Panc1 (cell line): ENCODE results near the gene MAL. TPM values are rescaled to one million over a fixed set of nuclear protein-coding genes. Genes with fewer than 3 reads are reported as not detected.

ENCODE experiments used
- ATAC-seq: fragments of 200-7000 bp; cut with Tn5 transposase; 2 replicates; pipeline ENCODE4 v1.9.1; 2020; ENCODE audit warnings: mild to moderate bottlenecking, moderate library complexity
- BruUV-seq: library from RNA; stranded (reverse); fragments of 400-500 nt; replicated peaks from 2 replicates; lab custom pipeline; 2021; lab: Mats Ljungman, UMichigan
- CTCF ChIA-PET: fragments of 300-600 bp; sonication (Branson Sonifier 250); formaldehyde crosslinking; loops from one replicate; lab custom pipeline; 2022; ENCODE audit warnings: antibody characterized with exemption; lab: Charles Lee
- POLR2A ChIA-PET: fragments of 300-600 bp; sonication (Branson Sonifier 250); formaldehyde crosslinking; loops from one replicate; lab custom pipeline; 2022; ENCODE audit warnings: antibody characterized with exemption; lab: Charles Lee
- DNase-seq: peaks from one replicate; pipeline ENCODE4 v3.0.0-alpha.2; 2010; ENCODE audit warnings: low read depth, low spot score
- H3K27ac ChIP-seq: 2 replicates; pipeline ENCODE4 v1.5.1; 2011; ENCODE audit warnings: mild to moderate bottlenecking, low read length, inconsistent platforms
- H3K27me3 ChIP-seq: fragments of 200-500 bp; sonication (Bioruptor generic); 2 replicates; pipeline ENCODE4 v1.6.0; 2014; ENCODE audit warnings: low read length, inconsistent platforms; ENCODE audit not compliant: control insufficient read depth, insufficient read depth
- H3K36me3 ChIP-seq: fragments of 200-500 bp; sonication (Bioruptor generic); 2 replicates; pipeline ENCODE4 v1.5.1; 2014; ENCODE audit warnings: inconsistent platforms, mild to moderate bottlenecking, low read length, moderate library complexity; ENCODE audit not compliant: control insufficient read depth, insufficient read depth
- H3K4me1 ChIP-seq: 2 replicates; pipeline ENCODE4 v1.5.1; 2011; ENCODE audit warnings: inconsistent platforms, mild to moderate bottlenecking, low read length, moderate library complexity; ENCODE audit not compliant: control insufficient read depth, insufficient read depth
- H3K4me3 ChIP-seq, 2 experiments: 2 replicates each; pipeline ENCODE4 v1.5.1; 2011 to 2012; ENCODE audit warnings: low read depth in 2 of 2, low read length in 2 of 2, mild to moderate bottlenecking in 2 of 2, inconsistent platforms in 1 of 2, moderate library complexity in 1 of 2
- H3K9me3 ChIP-seq: fragments of 200-500 bp; sonication (Bioruptor generic); 2 replicates; pipeline ENCODE4 v1.5.1; 2014; ENCODE audit warnings: low read depth, mild to moderate bottlenecking, inconsistent platforms, low read length, moderate library complexity; ENCODE audit not compliant: control insufficient read depth, insufficient read depth
- CTCF ChIP-seq: fragments of 450-650 bp; IDR thresholded peaks from 2 replicates; pipeline ENCODE4 v1.5.1; 2017; ENCODE audit warnings: mild to moderate bottlenecking
- POLR2AphosphoS5 ChIP-seq: IDR thresholded peaks from 2 replicates; pipeline ENCODE4 v1.6.1; 2012; ENCODE audit warnings: mild to moderate bottlenecking, low read depth, low read length, moderate library complexity
- REST ChIP-seq, 2 experiments: IDR thresholded peaks; 2 replicates each; pipeline ENCODE4 v1.6.1; 2011 to 2012; ENCODE audit warnings: low read depth in 2 of 2, control low read depth in 1 of 2, low read length in 1 of 2, mild to moderate bottlenecking in 1 of 2, moderate library complexity in 1 of 2; ENCODE audit not compliant: insufficient read depth in 1 of 2
- SIN3A ChIP-seq: IDR thresholded peaks from 2 replicates; pipeline ENCODE4 v1.6.1; 2012; ENCODE audit warnings: low read depth, mild to moderate bottlenecking, low read length, moderate library complexity, borderline replicate concordance; ENCODE audit not compliant: insufficient read depth
- TCF7L2 ChIP-seq: IDR thresholded peaks from 2 replicates; pipeline ENCODE4 v1.6.1; 2011; ENCODE audit warnings: mild to moderate bottlenecking, low read depth, low read length, inconsistent platforms
- in situ Hi-C: cut with HindIII; loops from 2 replicates; pipeline ENCODE4 v1.10.0; 2016; ENCODE audit warnings: low sequenced_read_pairs, low pct_unique_long_range_greater_than_20kb
- intact Hi-C: fragments of 100-400 bp; cut with micrococcal nuclease; formaldehyde crosslinking; loops from one replicate; pipeline ENCODE4 v1.10.0; 2022; ENCODE audit not compliant: unreplicated experiment
- total RNA-seq: library from RNA; stranded (reverse); gene quantifications from one replicate; pipeline ENCODE4 v1.2.1, GENCODE V29; 2021; ENCODE audit not compliant: unreplicated experiment

MAL gene
- total RNA-seq, 1 experiment from 2014 or later = 1.3 TPM

- no peak for TF ChIP-seq CTCF
- TF ChIP-seq SIN3A = no peak
- no peak for TF ChIP-seq REST (IDR thresholded peaks at IDR 0.05; ENCODE audit: insufficient read depth in 1 of 2, low read depth in 2 of 2, low read length in 1 of 2)
- TF ChIP-seq TCF7L2 = no peak
- no peak for TF ChIP-seq POLR2AphosphoS5
- intact Hi-C loops = no loop called here
- DNase-seq (no peak), ATAC-seq (no peak)
- in situ Hi-C loops = no loop called here
- H3K36me3 ChIP-seq = no peaks in the 10 kb centered on the region
- no peaks in the 10 kb centered on the region for H3K4me1 ChIP-seq
- CTCF ChIA-PET = no interaction called here
- no peaks in the 10 kb centered on the region for H3K27me3 ChIP-seq
- POLR2A ChIA-PET = no interaction called here
- no peak overlapping the region for H3K27ac ChIP-seq
- H3K9me3 ChIP-seq = no peaks in the 10 kb centered on the region
- no peak overlapping the region for H3K4me3 ChIP-seq
- no TSS peak for BruUV-seq
Observed at GRCh38 chr2:95014126-95014708, 11.3 kb upstream of the MAL start.

GRCh38 chr2:95015261-95015912 lies 10.1 kb upstream of the MAL start:
- Histone ChIP-seq H3K4me3 (no peak overlapping the region), H3K27me3 (no peaks in the 10 kb centered on the region), H3K36me3 (no peaks in the 10 kb centered on the region), H3K27ac (no peak overlapping the region), H3K4me1 (no peaks in the 10 kb centered on the region), H3K9me3 (no peaks in the 10 kb centered on the region)
- ATAC-seq (no peak), DNase-seq (no peak)
- ChIA-PET CTCF (no interaction called here), POLR2A (interaction anchor here (0.7 kb wide), 1 partner anchor 43 kb away, joined by 11 read pairs; no protein-coding TSS in a partner anchor)
- no TSS peak for BruUV-seq
- intact Hi-C loops (no loop called here), in situ Hi-C loops (no loop called here)
- TF ChIP-seq POLR2AphosphoS5 (no peak), CTCF (no peak), REST (IDR thresholded peaks at IDR 0.05; ENCODE audit: insufficient read depth in 1 of 2, low read depth in 2 of 2, low read length in 1 of 2) (no peak), TCF7L2 (no peak), SIN3A (no peak)
